H1 (cell line): Measurements from ENCODE around the gene SRRM2. TPM values are rescaled to one million over a fixed set of nuclear protein-coding genes. Genes with fewer than 3 reads are reported as not detected.

ENCODE experiments used
- CTCF ChIA-PET: fragments of 300-600 bp; sonication (Branson Sonifier 250); formaldehyde crosslinking; loops from one replicate; lab custom pipeline; 2021; ENCODE audit not compliant: partially characterized antibody; lab: Charles Lee
- POLR2A ChIA-PET: fragments of 300-600 bp; sonication (Branson Sonifier 250); formaldehyde crosslinking; loops from one replicate; lab custom pipeline; 2021; ENCODE audit warnings: inconsistent platforms; ENCODE audit not compliant: partially characterized antibody; lab: Charles Lee
- DNase-seq, 2 experiments: peaks; one replicate each; pipeline versions ENCODE4 v3.0.0 to v3.0.0-alpha.2; 2010 to 2022; ENCODE audit warnings: low spot score in 2 of 2, low read depth in 1 of 2, mixed read lengths in 1 of 2
- FAIRE-seq: peaks from 2 replicates; lab custom pipeline; 2011; peaks lifted over from hg19 to GRCh38; lab: Jason Lieb, UNC
- H2AFZ ChIP-seq: 2 replicates; pipeline ENCODE4 v1.8.1; 2012; ENCODE audit warnings: low read length, inconsistent platforms
- H2AK5ac ChIP-seq: 2 replicates; pipeline ENCODE4 v1.6.1; 2013; ENCODE audit warnings: low read depth, low read length
- H2BK120ac ChIP-seq: replicated peaks from 2 replicates; pipeline ENCODE3; 2013; ENCODE audit warnings: low read depth, low read length, inconsistent platforms
- H2BK12ac ChIP-seq: 2 replicates; pipeline ENCODE4 v1.6.1; 2013; ENCODE audit warnings: low read depth, low read length
- H2BK15ac ChIP-seq: 2 replicates; pipeline ENCODE4 v1.6.1; 2013; ENCODE audit warnings: low read length
- H2BK20ac ChIP-seq: 2 replicates; pipeline ENCODE4 v1.6.1; 2013; ENCODE audit warnings: low read length
- H2BK5ac ChIP-seq: 2 replicates; pipeline ENCODE4 v1.6.1; 2013; ENCODE audit warnings: low read depth, low read length
- H3K14ac ChIP-seq: 2 replicates; pipeline ENCODE4 v1.6.1; 2013; ENCODE audit warnings: inconsistent platforms; ENCODE audit not compliant: insufficient read length
- H3K18ac ChIP-seq: 2 replicates; pipeline ENCODE4 v1.6.1; 2013; ENCODE audit warnings: low read length; ENCODE audit errors: extremely low read depth
- H3K23ac ChIP-seq: 2 replicates; pipeline ENCODE4 v1.6.1; 2013; ENCODE audit warnings: inconsistent platforms; ENCODE audit not compliant: insufficient read length
- H3K23me2 ChIP-seq: 2 replicates; pipeline ENCODE4 v1.6.1; 2013; ENCODE audit warnings: low read depth, low read length
- H3K27ac ChIP-seq: 2 replicates; pipeline ENCODE4 v1.6.1; 2011; ENCODE audit warnings: low read depth, low read length, inconsistent platforms
- H3K27me3 ChIP-seq, 4 experiments: replicated peaks in 1 of 4; 1 replicate in 1 of 4; 2 replicates in 3 of 4; pipeline versions ENCODE4 v1.6.1 to v1.8.1; 2011 to 2013; ENCODE audit warnings: low read length in 3 of 4, mild to moderate bottlenecking in 3 of 4, inconsistent platforms in 2 of 4, mixed read lengths in 2 of 4, moderate library complexity in 1 of 4; ENCODE audit not compliant: control insufficient read depth in 3 of 4, insufficient read depth in 3 of 4; ENCODE audit errors: extremely low read depth in 1 of 4
- H3K36me3 ChIP-seq, 4 experiments: 2 replicates each; pipeline versions ENCODE4 v1.6.1 to v1.8.1; 2011 to 2013; ENCODE audit warnings: mild to moderate bottlenecking in 4 of 4, low read length in 3 of 4, moderate library complexity in 2 of 4, control low read depth in 1 of 4, inconsistent platforms in 1 of 4; ENCODE audit not compliant: insufficient read depth in 4 of 4, control insufficient read depth in 2 of 4
- H3K4ac ChIP-seq: replicated peaks from 2 replicates; pipeline ENCODE3; 2013; ENCODE audit warnings: low read length, low read depth, mixed read lengths, inconsistent platforms; ENCODE audit not compliant: insufficient read length
- H3K4me1 ChIP-seq, 4 experiments: replicated peaks in 1 of 4; 1 replicate in 1 of 4; 2 replicates in 3 of 4; pipeline versions ENCODE4 v1.6.1 to v1.8.1; 2011 to 2013; ENCODE audit warnings: low read length in 3 of 4, inconsistent platforms in 2 of 4, mixed read lengths in 1 of 4; ENCODE audit not compliant: insufficient read depth in 4 of 4, control insufficient read depth in 3 of 4
- H3K4me2 ChIP-seq, 2 experiments: 2 replicates each; pipeline versions ENCODE4 v1.6.1 to v1.8.1; 2011 to 2013; ENCODE audit warnings: low read depth in 2 of 2, low read length in 2 of 2, control low read depth in 1 of 2, inconsistent platforms in 1 of 2, mild to moderate bottlenecking in 1 of 2; ENCODE audit not compliant: insufficient read depth in 1 of 2
- H3K4me3 ChIP-seq, 4 experiments: fragments of 200-600, 300-600 bp in 1 of 4; sonication (generic), shearing (Covaris generic), sonication (Bioruptor Twin) in 1 of 4; 2 replicates each; pipeline versions ENCODE4 v1.5.1 to v1.8.1; 2011 to 2016; ENCODE audit warnings: low read length in 4 of 4, low read depth in 3 of 4, control low read depth in 2 of 4, inconsistent platforms in 2 of 4, mild to moderate bottlenecking in 2 of 4, mixed read lengths in 1 of 4, moderate library complexity in 1 of 4; ENCODE audit not compliant: insufficient read depth in 2 of 4; ENCODE audit errors: extremely low read depth in 1 of 4
- H3K56ac ChIP-seq: replicated peaks from 2 replicates; pipeline ENCODE3; 2013; ENCODE audit warnings: low read depth, mild to moderate bottlenecking, mixed read lengths, low read length, inconsistent platforms; ENCODE audit not compliant: insufficient read length
- H3K79me1 ChIP-seq: 2 replicates; pipeline ENCODE4 v1.6.1; 2013; ENCODE audit warnings: low read depth, low read length, control low read depth
- H3K79me2 ChIP-seq, 2 experiments: 2 replicates each; pipeline versions ENCODE4 v1.6.1 to v1.8.1; 2012 to 2013; ENCODE audit warnings: low read length in 2 of 2, mild to moderate bottlenecking in 2 of 2, inconsistent platforms in 1 of 2; ENCODE audit not compliant: insufficient read depth in 2 of 2, control insufficient read depth in 1 of 2
- H3K9ac ChIP-seq, 4 experiments: replicated peaks in 1 of 4; 1 replicate in 1 of 4; 2 replicates in 3 of 4; pipeline versions ENCODE4 v1.6.1 to v1.8.1; 2011 to 2013; ENCODE audit warnings: low read depth in 3 of 4, low read length in 3 of 4, control low read depth in 2 of 4, mild to moderate bottlenecking in 2 of 4, moderate library complexity in 2 of 4, inconsistent platforms in 1 of 4; ENCODE audit errors: extremely low read depth in 1 of 4
- H3K9me3 ChIP-seq, 2 experiments: 2 replicates each; pipeline versions ENCODE4 v1.6.1 to v1.8.1; 2012 to 2013; ENCODE audit warnings: mild to moderate bottlenecking in 2 of 2, moderate library complexity in 2 of 2, control low read depth in 1 of 2, inconsistent platforms in 1 of 2, low read depth in 1 of 2, low read length in 1 of 2, mixed read lengths in 1 of 2; ENCODE audit not compliant: insufficient read depth in 2 of 2
- H4K20me1 ChIP-seq, 2 experiments: replicated peaks in 1 of 2; 2 replicates each; pipeline versions ENCODE3 to v1.8.1; 2011 to 2013; ENCODE audit warnings: inconsistent platforms in 2 of 2, low read length in 2 of 2, mild to moderate bottlenecking in 1 of 2; ENCODE audit not compliant: insufficient read depth in 2 of 2, control insufficient read depth in 1 of 2
- H4K5ac ChIP-seq: 2 replicates; pipeline ENCODE4 v1.6.1; 2013; ENCODE audit warnings: low read length, low read depth, mixed read lengths, inconsistent platforms; ENCODE audit not compliant: insufficient read length
- H4K8ac ChIP-seq: 2 replicates; pipeline ENCODE4 v1.8.0; 2013; ENCODE audit warnings: mild to moderate bottlenecking, moderate library complexity, low read length, inconsistent platforms; ENCODE audit not compliant: insufficient read depth; ENCODE audit errors: extremely low read depth
- H4K91ac ChIP-seq: replicated peaks from 2 replicates; pipeline ENCODE3; 2013; ENCODE audit warnings: low read length, mixed read lengths, inconsistent platforms; ENCODE audit not compliant: insufficient read length
- POLR2A ChIP-seq, 2 experiments: IDR thresholded peaks; 1 replicate in 1 of 2; 2 replicates in 1 of 2; pipeline ENCODE4 v1.6.1; 2011; ENCODE audit warnings: low read depth in 2 of 2, low read length in 2 of 2, mild to moderate bottlenecking in 2 of 2; ENCODE audit errors: control extremely low read depth in 1 of 2
- POLR2AphosphoS5 ChIP-seq: IDR thresholded peaks from 2 replicates; pipeline ENCODE4 v1.6.1; 2011; ENCODE audit warnings: low read depth, low read length
- RNF2 ChIP-seq: fragments of 200-900, 300-1000 bp; sonication (generic); IDR thresholded peaks from 2 replicates; pipeline ENCODE4 v1.7.1; 2016; ENCODE audit warnings: borderline replicate concordance, low read depth, mild to moderate bottlenecking, antibody characterized with exemption, low read length; ENCODE audit not compliant: poor library complexity, severe bottlenecking; ENCODE audit errors: missing control alignments
- SP2 ChIP-seq: IDR thresholded peaks from 2 replicates; pipeline ENCODE4 v1.6.1; 2012; ENCODE audit warnings: mild to moderate bottlenecking, low read length, inconsistent platforms
- WGBS, 2 experiments: shearing (Covaris generic) in 1 of 2; methylation state at CpG; one replicate each; pipeline versions ENCODE4 v1.1.6 to v1.1.7; 2013 to 2015; ENCODE audit warnings: low lambda C conversion rate in 2 of 2, mixed read lengths in 2 of 2, inconsistent platforms in 1 of 2, low coverage in 1 of 2, missing lambda C conversion rate in 1 of 2; ENCODE audit not compliant: insufficient replicate concordance in 2 of 2, insufficient coverage in 1 of 2, insufficient read length in 1 of 2; ENCODE audit errors: extremely low coverage in 1 of 2, missing lambda C conversion rate in 1 of 2; 5-methylcytosine and 5-hydroxymethylcytosine counted together
- polyA plus RNA-seq, 7 experiments: library from polyadenylated mRNA; depleted of rRNA in 3 of 7; stranded (reverse) in 5 of 7; unstranded in 2 of 7; fragments of >200 nt in 5 of 7; fragments of 200-250 nt in 2 of 7; gene quantifications; 1 replicate in 5 of 7; 2 replicates in 1 of 7; 4 replicates in 1 of 7; pipeline versions ENCODE4 v1.2.1 to v1.2.3, GENCODE V29; 2011 to 2013; ENCODE audit warnings: missing spikeins in 2 of 7, mixed read lengths in 2 of 7
- total RNA-seq: library from RNA; stranded (reverse); fragmentation: NEBNext Ultra II Directional; extraction: Animal tissue kit (Norgen Biotek cat#: 25700); gene quantifications from 2 replicates; pipeline ENCODE4 v1.2.1, GENCODE V29; 2021

Gene SRRM2
- total and polyA plus RNA-seq, 2 of the 8 experiments (the other 6 are each of a cell fraction or from before 2014, with no cell fraction given), result 300 to 579 TPM

GRCh38 chr16:2771496-2772402, 19.3 kb downstream of the SRRM2 start:
- no peak overlapping the region for H2BK12ac ChIP-seq
- peaks cover 11 to 48% of the 10 kb centered on the region in 2 experiments for H3K79me2 ChIP-seq
- no peak overlapping the region for H2BK120ac ChIP-seq
- DNase-seq, result no peak
- H3K79me1 ChIP-seq, result peaks cover 15% of the 10 kb centered on the region
- H3K36me3 ChIP-seq, result peaks cover 49 to 82% (median 60%) of the 10 kb centered on the region in 4 experiments
- ChIA-PET CTCF (interaction anchor here (1.1 kb wide), 1 partner anchor 67 kb away, joined by 3 read pairs; no protein-coding TSS in a partner anchor), POLR2A (interaction anchor here (0.8 to 9.5 kb wide), 11 partner anchors 8 to 356 kb away, joined by 3 to 180 read pairs (median 4); partner anchors contain the start of gene SRRM2)
- H3K27ac ChIP-seq, result no peak overlapping the region
- H4K91ac ChIP-seq, result no peak overlapping the region
- TF ChIP-seq SP2 (no peak), RNF2 (no peak), POLR2A (IDR thresholded peaks at IDR 0.05; ENCODE audit: control extremely low read depth in 1 of 2, low read depth in 2 of 2, low read length in 2 of 2) (peak in 1 of 2 experiments; percentile 70; a peak in 1 of 3 replicates), POLR2AphosphoS5 (peak; percentile 76)
- no peak overlapping the region for H2BK5ac ChIP-seq
- H3K14ac ChIP-seq, result no peak overlapping the region
- H4K20me1 ChIP-seq, result peaks cover 31 to 49% of the 10 kb centered on the region in 2 experiments
- 95% methylated on average over 18 of the region's 18 CpGs; no CpG with 5 or more reads in 1 of the 2 experiments for WGBS, 2 experiments
- no peak overlapping the region for H2AK5ac ChIP-seq
- peaks cover 0 to 3% (median under 1%) of the 10 kb centered on the region in 4 experiments; a peak in 5 of 7 replicates for H3K4me1 ChIP-seq
- no peak overlapping the region for H3K9ac ChIP-seq
- H2AFZ ChIP-seq, result no peak overlapping the region
- peaks cover 7% of the 10 kb centered on the region; the same call in 1 of the 2 replicates for H3K23me2 ChIP-seq
- no peak overlapping the region for H3K4ac ChIP-seq
- H4K5ac ChIP-seq, result no peak overlapping the region
- no peak overlapping the region for H3K18ac ChIP-seq
- H2BK15ac ChIP-seq, result no peak overlapping the region
- no peaks in the 10 kb centered on the region for H3K27me3 ChIP-seq
- no peak overlapping the region for H3K23ac ChIP-seq
- no peak overlapping the region for H2BK20ac ChIP-seq
- no peak overlapping the region for H3K4me2 ChIP-seq
- H3K4me3 ChIP-seq, result no peak overlapping the region
- H4K8ac ChIP-seq, result no peak overlapping the region
- H3K9me3 ChIP-seq, result no peaks in the 10 kb centered on the region
- H3K56ac ChIP-seq, result no peak overlapping the region
- FAIRE-seq, result no peak
